Thyroid gland (tissue), 4 donors: ENCODE results near the gene PDE11A.

Experiments
- CTCF ChIP-seq, 6 experiments: fragments of 200-600 bp in 3 of 6; fragments of 450-650 bp in 3 of 6; sonication (generic) in 3 of 6; IDR thresholded peaks; one replicate each; pipeline ENCODE4 v1.5.1; 2016 to 2019; ENCODE audit warnings: antibody characterized with exemption in 6 of 6, mild to moderate bottlenecking in 2 of 6, inconsistent platforms in 1 of 6, moderate library complexity in 1 of 6
- POLR2A ChIP-seq, 2 donors: fragments of 450-650 bp; IDR thresholded peaks; one replicate each; pipeline ENCODE4 v1.6.1; 2017; ENCODE audit warnings: antibody characterized with exemption in 2 of 2, mild to moderate bottlenecking in 2 of 2, moderate library complexity in 1 of 2

GRCh38 chr2:177584030-177584692 lies 488.4 kb downstream of the PDE11A start:
- no peak for TF ChIP-seq CTCF (IDR thresholded peaks at IDR 0.05)
- no peak for TF ChIP-seq POLR2A (IDR thresholded peaks at IDR 0.05)
